HG02852 (cell line): ENCODE measurements around the gene DDA1.
"Not testable (repeated sequence)": the region's sequence is repeated elsewhere in the genome, so short reads cannot be mapped to it uniquely, and the experiment has no call there.

Experiments
- ATAC-seq: cut with Tn5 transposase; IDR thresholded peaks from one replicate; pipeline ENCODE4 v1.9.1; 2021; ENCODE audit warnings: mild to moderate bottlenecking, moderate library complexity; ENCODE audit not compliant: unreplicated experiment

Gene DDA1

GRCh38 chr19:17286752-17287151 lies 22.6 kb upstream of the DDA1 start:
- no peak for ATAC-seq

- no peak for ATAC-seq
Observed at GRCh38 chr19:17289489-17289888, 19.9 kb upstream of the DDA1 start.

- peak; percentile 79 for ATAC-seq
Observed at GRCh38 chr19:17292301-17293074, 16.9 kb upstream of the DDA1 start.

DNA sequence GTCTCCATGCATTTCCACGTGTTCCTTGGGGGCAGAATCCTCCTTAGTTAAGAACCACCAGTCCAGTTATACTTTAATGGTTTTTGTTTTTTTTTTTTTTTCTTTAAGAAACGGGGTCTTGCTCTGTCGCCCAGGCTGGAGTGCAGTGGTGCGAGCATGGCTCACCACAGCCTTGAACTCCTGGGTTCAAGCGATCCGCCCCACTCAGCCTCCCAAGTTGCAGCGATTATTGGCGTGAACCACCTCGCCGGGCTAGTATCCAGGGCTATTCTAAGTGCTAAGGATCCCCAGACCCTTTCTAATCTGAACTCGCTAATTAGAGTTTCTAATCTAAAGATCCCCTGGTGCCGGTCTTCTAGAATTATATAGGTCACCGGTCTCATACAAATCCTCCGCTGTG lies 15.8 kb upstream of the DDA1 start:
- no peak for ATAC-seq

DNA sequence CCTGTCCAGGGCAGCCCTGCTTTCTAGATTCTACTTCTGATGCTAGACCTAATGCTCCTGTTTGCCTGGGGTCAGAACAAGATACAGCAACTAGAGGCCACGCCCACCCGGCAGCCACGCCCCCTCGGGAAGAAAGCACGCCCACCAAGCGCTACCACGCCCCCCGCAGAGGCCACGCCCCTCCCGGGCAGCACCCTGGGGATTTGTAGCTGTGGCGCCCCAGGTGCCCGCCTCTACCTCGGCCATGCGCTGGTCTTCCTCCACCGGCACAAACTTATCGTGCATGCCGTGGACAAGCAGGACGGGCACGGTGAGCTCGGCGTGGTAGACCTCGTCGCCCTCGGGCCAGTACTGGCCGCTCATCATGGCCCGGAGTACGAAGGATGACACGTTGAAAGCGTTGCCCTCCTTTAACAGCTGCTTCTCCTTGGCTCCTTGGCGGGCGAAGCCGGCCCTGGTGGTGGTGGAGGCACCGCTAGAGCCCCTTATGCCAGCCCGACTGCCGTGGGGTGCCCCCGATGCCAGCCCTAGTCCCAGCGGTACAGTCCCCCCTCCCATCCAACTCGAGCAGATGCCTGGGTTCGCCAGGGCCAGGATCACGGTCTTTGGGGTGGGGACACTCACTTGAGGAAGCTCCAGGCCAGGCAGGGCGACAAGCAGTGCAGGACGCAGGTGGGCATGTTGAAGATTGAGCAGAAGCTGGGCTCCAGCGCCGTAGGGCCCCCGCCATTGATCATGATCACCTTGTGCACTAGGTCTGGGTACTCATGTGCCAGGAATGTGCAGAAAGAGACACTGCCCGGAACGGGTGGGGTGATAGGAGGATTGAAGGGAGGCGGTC lies 15.1 kb upstream of the DDA1 start:
- ATAC-seq, result no peak

DNA sequence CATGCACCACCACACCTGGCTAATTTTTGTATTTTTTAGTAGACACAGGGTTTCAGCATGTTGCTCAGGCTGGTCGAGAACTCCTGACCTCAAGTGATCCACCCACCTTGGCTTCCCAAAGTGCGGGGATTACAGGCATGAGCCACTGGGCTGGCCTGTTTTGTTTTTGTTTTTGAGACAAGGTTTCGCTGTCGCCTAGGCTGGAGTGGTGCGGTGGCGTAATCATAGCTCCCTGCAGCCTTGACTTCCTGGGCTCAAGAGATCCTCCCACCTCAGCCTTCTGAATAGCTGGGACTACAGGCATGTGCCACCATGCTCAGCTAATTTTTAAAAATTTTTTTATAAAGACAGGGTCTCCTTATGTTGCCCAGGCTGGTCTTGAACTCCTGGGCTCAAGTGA lies 13.8 kb upstream of the DDA1 start:
- not testable (repeated sequence) for ATAC-seq

- no peak for ATAC-seq
Observed at GRCh38 chr19:17296273-17296672, 13.1 kb upstream of the DDA1 start.

DNA sequence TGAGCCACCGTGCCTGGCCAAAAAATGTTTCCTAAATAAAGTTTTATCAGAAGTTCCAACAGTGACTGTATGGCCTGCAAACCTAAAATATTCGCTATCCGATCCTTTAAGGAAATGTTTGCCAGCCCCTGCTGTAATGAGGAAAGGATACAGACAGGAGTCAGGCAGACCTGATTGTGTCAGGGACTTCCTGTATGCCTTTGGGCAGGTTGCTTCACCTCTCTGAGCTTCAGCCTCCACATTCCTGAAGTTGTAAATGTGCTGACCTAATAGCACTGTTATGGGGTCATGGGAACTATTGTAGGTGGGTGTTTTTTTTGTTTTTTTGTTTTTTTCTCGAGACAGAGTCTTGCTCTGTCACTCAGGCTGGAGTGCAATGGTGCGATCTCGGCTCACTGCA lies 12.4 kb upstream of the DDA1 start:
- ATAC-seq, result no peak

DNA sequence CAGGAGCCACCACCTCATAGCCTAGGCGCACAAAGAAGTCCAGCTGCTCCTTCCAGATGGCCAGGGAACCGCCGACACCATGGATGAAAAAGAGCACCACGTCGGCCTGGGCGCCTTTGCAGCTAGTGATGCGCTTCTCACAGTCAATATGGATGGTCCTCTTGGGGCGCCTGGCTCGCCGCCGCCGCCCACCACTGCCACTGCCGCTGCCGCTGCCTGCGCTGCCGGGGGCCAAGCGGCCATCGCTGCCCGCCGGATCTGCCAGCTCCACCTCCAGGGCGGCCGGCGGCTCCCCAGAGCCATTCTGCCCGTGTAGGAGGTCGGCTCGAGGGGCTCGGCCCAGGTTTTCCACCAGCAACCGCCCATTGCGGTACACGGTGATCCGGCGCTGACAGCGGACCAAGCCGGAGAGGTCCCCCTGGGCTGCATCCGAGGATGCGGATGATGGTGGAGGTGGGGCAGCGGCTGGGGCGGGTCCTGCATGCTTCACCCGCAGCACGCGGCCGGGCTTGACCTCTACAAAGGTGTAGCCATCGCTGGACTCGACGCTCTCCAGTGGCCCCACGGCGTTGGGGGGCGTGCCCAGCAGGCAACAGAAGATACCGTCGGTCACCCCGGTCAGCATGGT lies 8.3 kb upstream of the DDA1 start:
- ATAC-seq, result no peak

GRCh38 chr19:17302391-17303166 lies 6.8 kb upstream of the DDA1 start:
- no peak for ATAC-seq

DNA sequence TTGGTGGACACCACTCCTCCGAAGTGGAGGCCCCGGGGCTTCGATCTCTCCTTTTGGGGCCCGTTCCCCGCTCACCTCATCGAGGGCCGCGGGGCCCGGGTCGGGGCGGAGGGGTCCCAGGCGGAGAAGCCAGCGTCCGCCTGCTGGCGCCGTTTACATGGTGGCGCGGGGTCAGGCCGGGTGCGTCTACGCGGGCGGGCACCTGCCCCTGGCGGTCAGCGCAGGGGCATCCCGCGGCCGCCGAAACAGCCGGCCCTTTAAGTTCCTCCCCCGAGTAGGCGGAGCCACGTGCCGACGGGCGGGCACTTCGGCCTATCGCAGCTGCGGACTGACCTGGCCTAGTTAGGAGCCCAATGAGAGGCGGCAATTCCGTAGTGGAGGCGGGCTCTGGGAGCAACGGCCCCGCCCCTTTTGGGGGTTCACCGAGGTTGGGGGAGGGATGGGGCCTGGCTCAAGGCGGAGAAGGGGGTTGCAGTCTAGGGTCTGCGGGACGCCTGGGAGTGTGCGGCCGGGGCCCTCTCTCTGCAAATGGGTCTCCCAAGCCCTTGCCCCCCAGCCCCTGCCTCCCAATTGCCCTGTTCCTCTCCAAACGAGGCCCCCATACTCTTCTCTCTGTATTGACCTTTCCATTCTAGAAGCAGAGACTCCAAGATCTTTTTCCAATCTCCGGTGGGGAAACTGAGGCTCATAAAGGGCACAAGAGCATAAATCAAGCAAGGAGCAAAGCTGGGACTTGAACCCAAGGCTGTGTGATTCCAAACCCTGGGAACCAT lies 6.0 kb upstream of the DDA1 start, which contains the start of gene ABHD8:
Gene ABHD8 (minus strand): TSS at position 259 of the 773 bp plus-strand sequence. CDS start 1,809 bp downstream, outside the sequence.
- peak; percentile 64 for ATAC-seq

DNA sequence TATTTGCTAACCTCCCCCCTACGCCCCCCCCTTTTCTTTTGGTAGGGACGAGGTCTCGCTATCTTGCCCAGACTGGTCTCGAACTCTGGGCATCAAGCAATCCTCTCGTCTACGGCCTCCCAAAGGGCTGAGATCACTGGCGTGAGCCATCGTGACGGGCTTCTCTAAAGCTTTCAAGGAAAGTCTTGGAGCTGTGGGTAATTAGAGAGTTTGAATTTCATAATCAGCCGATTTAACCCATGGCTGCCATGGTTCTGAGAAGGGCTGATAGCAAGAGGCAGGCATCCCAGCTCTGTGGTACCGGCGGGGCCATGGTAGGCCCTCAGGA lies 5.5 kb upstream of the DDA1 start:
- ATAC-seq, result no peak

DNA sequence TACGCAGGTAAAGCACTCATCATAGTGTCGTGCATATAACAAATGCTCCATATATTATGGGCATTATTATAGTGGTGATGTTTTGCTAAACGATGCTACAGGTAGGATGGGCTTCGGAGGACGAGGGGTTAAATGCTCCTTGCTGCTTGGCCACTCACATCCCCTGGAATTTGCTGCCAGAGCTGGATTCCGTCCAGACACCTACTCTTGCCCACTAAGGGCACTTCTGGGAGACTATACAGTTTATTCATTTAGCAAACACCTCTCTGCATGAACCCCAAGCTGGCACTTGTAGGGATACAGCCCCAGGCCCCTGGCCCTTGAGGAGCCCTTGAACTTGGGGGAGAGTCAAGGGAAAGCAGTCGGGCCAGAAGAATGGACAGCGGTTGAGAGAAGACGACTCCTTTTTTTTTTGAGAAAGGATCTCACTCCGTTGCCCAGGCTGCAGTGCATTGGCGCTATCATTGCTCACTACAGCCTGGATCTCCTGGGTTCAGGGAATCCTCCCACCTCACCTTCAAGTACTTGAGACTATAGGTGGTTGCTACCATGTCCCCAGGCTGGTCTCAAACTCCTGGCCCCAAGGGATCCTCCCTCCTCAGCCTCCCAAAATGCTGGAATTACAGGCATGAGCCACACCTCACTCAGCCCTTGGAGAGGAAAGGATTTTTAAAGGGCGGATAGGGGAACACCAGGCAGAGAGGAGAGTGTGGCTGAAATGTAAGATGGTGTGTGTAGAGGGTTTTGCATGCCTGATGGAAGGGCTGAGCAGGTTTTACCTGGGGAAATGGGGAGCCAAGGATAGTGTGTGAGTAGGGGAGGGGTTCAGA lies 4.8 kb upstream of the DDA1 start:
- no peak for ATAC-seq

GRCh38 chr19:17305216-17305516 lies 4.2 kb upstream of the DDA1 start:
- ATAC-seq, result no peak

- peak; percentile 55 for ATAC-seq
Observed at GRCh38 chr19:17305517-17306284, 3.7 kb upstream of the DDA1 start, which contains the start of gene MRPL34. Gene MRPL34 (plus strand): TSS chr19:17305872. CDS start chr19:17305893, 21 bp downstream.

- ATAC-seq, result no peak
Observed at GRCh38 chr19:17306285-17306714, 3.1 kb upstream of the DDA1 start.

DNA sequence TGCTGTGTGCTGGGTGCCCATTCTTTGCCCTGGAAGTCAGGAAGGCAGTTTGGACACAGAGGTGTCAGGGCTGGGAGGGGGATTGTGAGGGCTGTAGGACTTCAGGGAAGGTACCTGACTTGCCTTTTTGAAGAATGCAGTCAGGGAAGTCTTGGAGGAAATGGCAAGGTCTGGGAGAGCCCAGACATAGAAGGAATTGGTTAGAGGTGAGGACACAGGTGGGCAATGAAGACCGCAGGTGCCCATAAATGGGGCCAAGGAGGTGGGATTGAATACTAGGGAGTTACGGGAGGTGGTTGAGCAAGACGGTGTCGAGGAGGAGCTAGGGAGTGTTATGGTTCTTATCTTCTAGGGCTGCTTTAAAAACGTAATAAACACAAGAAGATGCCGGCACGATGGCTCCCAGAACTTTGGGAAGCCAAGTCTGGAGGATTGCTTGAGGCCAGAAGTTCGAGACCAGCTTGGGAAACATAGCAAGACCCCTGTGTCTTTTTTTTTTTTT lies 1.4 kb upstream of the DDA1 start:
- no peak for ATAC-seq

DNA sequence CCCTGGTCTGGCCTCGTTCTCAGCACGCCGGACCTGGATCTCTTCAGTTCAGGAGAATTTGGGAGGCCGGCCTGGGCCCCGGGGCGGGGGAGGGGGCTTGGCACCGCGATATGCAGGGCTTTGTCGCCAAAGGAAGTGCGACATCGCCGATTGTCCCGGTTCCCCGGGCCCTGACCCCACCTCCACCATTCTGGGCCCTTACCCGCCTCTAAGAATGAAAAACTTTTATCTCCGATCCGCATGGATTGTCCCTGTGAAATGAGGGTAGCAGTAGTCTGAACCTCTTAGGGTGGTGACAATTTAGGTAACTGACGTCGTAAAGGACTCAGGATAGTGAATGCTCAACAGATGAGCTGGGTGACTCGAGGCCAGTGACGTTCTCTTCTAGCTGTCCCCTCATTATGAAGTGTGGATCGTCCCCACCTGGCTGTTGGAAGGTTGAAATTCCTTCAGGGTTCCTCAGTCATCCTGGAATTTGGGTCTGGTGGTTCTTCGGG lies 650 bp downstream of the DDA1 start:
- no peak for ATAC-seq
